H1 (cell line): Measurements from ENCODE around the gene EML4. TPM values are rescaled to one million over a fixed set of nuclear protein-coding genes. Genes with fewer than 3 reads are reported as not detected.

Experiments used
- BCL11A ChIP-seq, 2 experiments: IDR thresholded peaks; one replicate each; pipeline ENCODE4 v1.6.1; 2011; ENCODE audit warnings: low read depth in 2 of 2, low read length in 2 of 2, mild to moderate bottlenecking in 2 of 2
- GABPA ChIP-seq: IDR thresholded peaks from 2 replicates; pipeline ENCODE4 v1.6.1; 2011; ENCODE audit warnings: mild to moderate bottlenecking, low read length, moderate library complexity, borderline replicate concordance; ENCODE audit not compliant: insufficient read depth
- YY1 ChIP-seq: IDR thresholded peaks from 2 replicates; pipeline ENCODE4 v1.6.1; 2011; ENCODE audit warnings: low read depth, mild to moderate bottlenecking, low read length
- polyA plus RNA-seq, 7 experiments: library from polyadenylated mRNA; depleted of rRNA in 3 of 7; stranded (reverse) in 5 of 7; unstranded in 2 of 7; fragments of >200 nt in 5 of 7; fragments of 200-250 nt in 2 of 7; gene quantifications; 1 replicate in 5 of 7; 2 replicates in 1 of 7; 4 replicates in 1 of 7; pipeline versions ENCODE4 v1.2.1 to v1.2.3, GENCODE V29; 2011 to 2013; ENCODE audit warnings: missing spikeins in 2 of 7, mixed read lengths in 2 of 7
- total RNA-seq: library from RNA; stranded (reverse); fragmentation: NEBNext Ultra II Directional; extraction: Animal tissue kit (Norgen Biotek cat#: 25700); gene quantifications from 2 replicates; pipeline ENCODE4 v1.2.1, GENCODE V29; 2021
- TF ChIP-seq, protein P1 (sequence below): fragments of 300-600 bp; sonication (generic); IDR thresholded peaks from 2 replicates; pipeline ENCODE4 v1.7.1; 2012; ENCODE audit warnings: low read length, moderate library complexity, mild to moderate bottlenecking, inconsistent platforms; ENCODE audit not compliant: insufficient replicate concordance

Gene EML4
- total and polyA plus RNA-seq, 2 of the 8 experiments (the other 6 are each of a cell fraction or from before 2014, with no cell fraction given) = 50.1 to 104 TPM

DNA sequence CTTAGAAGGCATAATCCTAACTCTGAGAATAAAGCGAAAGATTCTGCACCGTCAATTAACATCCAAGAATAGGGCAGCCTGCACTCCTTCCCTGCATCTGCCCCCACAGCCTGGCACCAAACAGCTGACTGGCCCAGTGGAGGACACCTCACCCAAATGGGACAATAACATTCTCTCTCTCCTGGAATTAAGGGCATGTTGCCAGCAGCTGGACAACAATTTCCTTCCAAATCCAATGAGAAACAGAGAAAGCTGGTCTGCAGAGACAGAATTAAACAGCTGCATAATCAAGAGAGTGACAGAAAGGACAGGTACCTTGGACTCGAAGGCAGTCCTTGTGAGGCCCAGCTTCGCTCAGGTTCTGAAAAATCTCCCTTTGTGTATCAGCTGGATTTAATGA, 176.8 kb downstream of the EML4 start (continued):
- TF ChIP-seq, protein P1, sequence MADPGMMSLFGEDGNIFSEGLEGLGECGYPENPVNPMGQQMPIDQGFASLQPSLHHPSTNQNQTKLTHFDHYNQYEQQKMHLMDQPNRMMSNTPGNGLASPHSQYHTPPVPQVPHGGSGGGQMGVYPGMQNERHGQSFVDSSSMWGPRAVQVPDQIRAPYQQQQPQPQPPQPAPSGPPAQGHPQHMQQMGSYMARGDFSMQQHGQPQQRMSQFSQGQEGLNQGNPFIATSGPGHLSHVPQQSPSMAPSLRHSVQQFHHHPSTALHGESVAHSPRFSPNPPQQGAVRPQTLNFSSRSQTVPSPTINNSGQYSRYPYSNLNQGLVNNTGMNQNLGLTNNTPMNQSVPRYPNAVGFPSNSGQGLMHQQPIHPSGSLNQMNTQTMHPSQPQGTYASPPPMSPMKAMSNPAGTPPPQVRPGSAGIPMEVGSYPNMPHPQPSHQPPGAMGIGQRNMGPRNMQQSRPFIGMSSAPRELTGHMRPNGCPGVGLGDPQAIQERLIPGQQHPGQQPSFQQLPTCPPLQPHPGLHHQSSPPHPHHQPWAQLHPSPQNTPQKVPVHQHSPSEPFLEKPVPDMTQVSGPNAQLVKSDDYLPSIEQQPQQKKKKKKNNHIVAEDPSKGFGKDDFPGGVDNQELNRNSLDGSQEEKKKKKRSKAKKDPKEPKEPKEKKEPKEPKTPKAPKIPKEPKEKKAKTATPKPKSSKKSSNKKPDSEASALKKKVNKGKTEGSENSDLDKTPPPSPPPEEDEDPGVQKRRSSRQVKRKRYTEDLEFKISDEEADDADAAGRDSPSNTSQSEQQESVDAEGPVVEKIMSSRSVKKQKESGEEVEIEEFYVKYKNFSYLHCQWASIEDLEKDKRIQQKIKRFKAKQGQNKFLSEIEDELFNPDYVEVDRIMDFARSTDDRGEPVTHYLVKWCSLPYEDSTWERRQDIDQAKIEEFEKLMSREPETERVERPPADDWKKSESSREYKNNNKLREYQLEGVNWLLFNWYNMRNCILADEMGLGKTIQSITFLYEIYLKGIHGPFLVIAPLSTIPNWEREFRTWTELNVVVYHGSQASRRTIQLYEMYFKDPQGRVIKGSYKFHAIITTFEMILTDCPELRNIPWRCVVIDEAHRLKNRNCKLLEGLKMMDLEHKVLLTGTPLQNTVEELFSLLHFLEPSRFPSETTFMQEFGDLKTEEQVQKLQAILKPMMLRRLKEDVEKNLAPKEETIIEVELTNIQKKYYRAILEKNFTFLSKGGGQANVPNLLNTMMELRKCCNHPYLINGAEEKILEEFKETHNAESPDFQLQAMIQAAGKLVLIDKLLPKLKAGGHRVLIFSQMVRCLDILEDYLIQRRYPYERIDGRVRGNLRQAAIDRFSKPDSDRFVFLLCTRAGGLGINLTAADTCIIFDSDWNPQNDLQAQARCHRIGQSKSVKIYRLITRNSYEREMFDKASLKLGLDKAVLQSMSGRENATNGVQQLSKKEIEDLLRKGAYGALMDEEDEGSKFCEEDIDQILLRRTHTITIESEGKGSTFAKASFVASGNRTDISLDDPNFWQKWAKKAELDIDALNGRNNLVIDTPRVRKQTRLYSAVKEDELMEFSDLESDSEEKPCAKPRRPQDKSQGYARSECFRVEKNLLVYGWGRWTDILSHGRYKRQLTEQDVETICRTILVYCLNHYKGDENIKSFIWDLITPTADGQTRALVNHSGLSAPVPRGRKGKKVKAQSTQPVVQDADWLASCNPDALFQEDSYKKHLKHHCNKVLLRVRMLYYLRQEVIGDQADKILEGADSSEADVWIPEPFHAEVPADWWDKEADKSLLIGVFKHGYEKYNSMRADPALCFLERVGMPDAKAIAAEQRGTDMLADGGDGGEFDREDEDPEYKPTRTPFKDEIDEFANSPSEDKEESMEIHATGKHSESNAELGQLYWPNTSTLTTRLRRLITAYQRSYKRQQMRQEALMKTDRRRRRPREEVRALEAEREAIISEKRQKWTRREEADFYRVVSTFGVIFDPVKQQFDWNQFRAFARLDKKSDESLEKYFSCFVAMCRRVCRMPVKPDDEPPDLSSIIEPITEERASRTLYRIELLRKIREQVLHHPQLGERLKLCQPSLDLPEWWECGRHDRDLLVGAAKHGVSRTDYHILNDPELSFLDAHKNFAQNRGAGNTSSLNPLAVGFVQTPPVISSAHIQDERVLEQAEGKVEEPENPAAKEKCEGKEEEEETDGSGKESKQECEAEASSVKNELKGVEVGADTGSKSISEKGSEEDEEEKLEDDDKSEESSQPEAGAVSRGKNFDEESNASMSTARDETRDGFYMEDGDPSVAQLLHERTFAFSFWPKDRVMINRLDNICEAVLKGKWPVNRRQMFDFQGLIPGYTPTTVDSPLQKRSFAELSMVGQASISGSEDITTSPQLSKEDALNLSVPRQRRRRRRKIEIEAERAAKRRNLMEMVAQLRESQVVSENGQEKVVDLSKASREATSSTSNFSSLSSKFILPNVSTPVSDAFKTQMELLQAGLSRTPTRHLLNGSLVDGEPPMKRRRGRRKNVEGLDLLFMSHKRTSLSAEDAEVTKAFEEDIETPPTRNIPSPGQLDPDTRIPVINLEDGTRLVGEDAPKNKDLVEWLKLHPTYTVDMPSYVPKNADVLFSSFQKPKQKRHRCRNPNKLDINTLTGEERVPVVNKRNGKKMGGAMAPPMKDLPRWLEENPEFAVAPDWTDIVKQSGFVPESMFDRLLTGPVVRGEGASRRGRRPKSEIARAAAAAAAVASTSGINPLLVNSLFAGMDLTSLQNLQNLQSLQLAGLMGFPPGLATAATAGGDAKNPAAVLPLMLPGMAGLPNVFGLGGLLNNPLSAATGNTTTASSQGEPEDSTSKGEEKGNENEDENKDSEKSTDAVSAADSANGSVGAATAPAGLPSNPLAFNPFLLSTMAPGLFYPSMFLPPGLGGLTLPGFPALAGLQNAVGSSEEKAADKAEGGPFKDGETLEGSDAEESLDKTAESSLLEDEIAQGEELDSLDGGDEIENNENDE = no peak
- TF ChIP-seq GABPA (no peak), YY1 (no peak), BCL11A (IDR thresholded peaks at IDR 0.05; ENCODE audit: low read depth in 2 of 2, low read length in 2 of 2) (no peak)
